ENCODE measurements around the gene C10orf53.

The C10orf53 gene

GRCh38 chr10:49682879-49683278 is 3.4 kb downstream of the C10orf53 start:
- no peak overlapping the region for H3K27ac Mint-ChIP-seq (ENCODE audit: low read depth)
- no peaks in the 10 kb centered on the region for H3K36me3 Mint-ChIP-seq (ENCODE audit: insufficient read depth)
- H3K27me3 Mint-ChIP-seq, result peaks cover 51% of the 10 kb centered on the region
- no peak for DNase-seq (ENCODE audit: low spot score in 2 of 2)
- no peak overlapping the region for H3K4me3 Mint-ChIP-seq
- ATAC-seq (replicated peaks; ENCODE audit: extremely low read depth, poor library complexity, severe bottlenecking), result no peak
- peaks cover 8% of the 10 kb centered on the region for H3K9me3 Mint-ChIP-seq
- H3K4me1 Mint-ChIP-seq, result no peaks in the 10 kb centered on the region

GRCh38 chr10:49686651-49687050 is 7.2 kb downstream of the C10orf53 start:
- Mint-ChIP-seq H3K27me3 (peaks cover 54% of the 10 kb centered on the region), H3K27ac (ENCODE audit: low read depth) (no peak overlapping the region), H3K36me3 (ENCODE audit: insufficient read depth) (no peaks in the 10 kb centered on the region), H3K9me3 (no peaks in the 10 kb centered on the region), H3K4me3 (no peak overlapping the region), H3K4me1 (no peaks in the 10 kb centered on the region)
- ATAC-seq (replicated peaks; ENCODE audit: extremely low read depth, poor library complexity, severe bottlenecking) (no peak), DNase-seq (ENCODE audit: low spot score in 2 of 2) (no peak)

GRCh38 chr10:49688261-49688846 is 8.9 kb downstream of the C10orf53 start:
- no peaks in the 10 kb centered on the region for H3K36me3 Mint-ChIP-seq (ENCODE audit: insufficient read depth)
- no peaks in the 10 kb centered on the region for H3K4me1 Mint-ChIP-seq
- H3K9me3 Mint-ChIP-seq, result no peaks in the 10 kb centered on the region
- DNase-seq (ENCODE audit: low spot score in 2 of 2) (no peak), ATAC-seq (replicated peaks; ENCODE audit: extremely low read depth, poor library complexity, severe bottlenecking) (no peak)
- no peak overlapping the region for H3K27ac Mint-ChIP-seq (ENCODE audit: low read depth)
- no peak overlapping the region for H3K4me3 Mint-ChIP-seq
- peaks cover 59% of the 10 kb centered on the region for H3K27me3 Mint-ChIP-seq

GRCh38 chr10:49688920-49689319 is 9.5 kb downstream of the C10orf53 start:
- Mint-ChIP-seq H3K36me3 (ENCODE audit: insufficient read depth) (no peaks in the 10 kb centered on the region), H3K27ac (ENCODE audit: low read depth) (no peak overlapping the region), H3K27me3 (peaks cover 65% of the 10 kb centered on the region), H3K4me1 (no peaks in the 10 kb centered on the region), H3K9me3 (no peaks in the 10 kb centered on the region), H3K4me3 (no peak overlapping the region)
- no peak for DNase-seq (ENCODE audit: low spot score in 2 of 2)
- no peak for ATAC-seq (replicated peaks; ENCODE audit: extremely low read depth, poor library complexity, severe bottlenecking)

- Mint-ChIP-seq H3K9me3 (no peaks in the 10 kb centered on the region), H3K4me1 (no peaks in the 10 kb centered on the region), H3K27ac (ENCODE audit: low read depth) (no peak overlapping the region), H3K4me3 (no peak overlapping the region), H3K36me3 (ENCODE audit: insufficient read depth) (no peaks in the 10 kb centered on the region), H3K27me3 (peaks cover 74% of the 10 kb centered on the region)
- ATAC-seq (replicated peaks; ENCODE audit: extremely low read depth, poor library complexity, severe bottlenecking), result no peak
- no peak for DNase-seq (ENCODE audit: low spot score in 2 of 2)
These were observed 10.5 kb downstream of the C10orf53 start for GRCh38 chr10:49689882-49690510.

GRCh38 chr10:49690698-49691356 is 11.4 kb downstream of the C10orf53 start:
- no peaks in the 10 kb centered on the region for H3K9me3 Mint-ChIP-seq
- no peaks in the 10 kb centered on the region for H3K36me3 Mint-ChIP-seq (ENCODE audit: insufficient read depth)
- H3K27me3 Mint-ChIP-seq, result peaks cover 74% of the 10 kb centered on the region
- H3K4me1 Mint-ChIP-seq, result no peaks in the 10 kb centered on the region
- no peak overlapping the region for H3K27ac Mint-ChIP-seq (ENCODE audit: low read depth)
- no peak overlapping the region for H3K4me3 Mint-ChIP-seq
- DNase-seq (ENCODE audit: low spot score in 2 of 2) (no peak), ATAC-seq (replicated peaks; ENCODE audit: extremely low read depth, poor library complexity, severe bottlenecking) (no peak)

- Mint-ChIP-seq H3K4me3 (no peak overlapping the region), H3K27me3 (peaks cover 81% of the 10 kb centered on the region), H3K36me3 (ENCODE audit: insufficient read depth) (no peaks in the 10 kb centered on the region), H3K27ac (ENCODE audit: low read depth) (no peak overlapping the region), H3K9me3 (no peaks in the 10 kb centered on the region), H3K4me1 (no peaks in the 10 kb centered on the region)
- DNase-seq (ENCODE audit: low spot score in 2 of 2), result no peak
- ATAC-seq (replicated peaks; ENCODE audit: extremely low read depth, poor library complexity, severe bottlenecking), result no peak
These were observed 12.1 kb downstream of the C10orf53 start for GRCh38 chr10:49691588-49691987.

- Mint-ChIP-seq H3K4me3 (no peak overlapping the region), H3K27me3 (peaks cover 78% of the 10 kb centered on the region), H3K27ac (ENCODE audit: low read depth) (no peak overlapping the region), H3K36me3 (ENCODE audit: insufficient read depth) (no peaks in the 10 kb centered on the region), H3K4me1 (no peaks in the 10 kb centered on the region), H3K9me3 (no peaks in the 10 kb centered on the region)
- ATAC-seq (replicated peaks; ENCODE audit: extremely low read depth, poor library complexity, severe bottlenecking) (no peak), DNase-seq (ENCODE audit: low spot score in 2 of 2) (no peak)
These were observed 15.0 kb downstream of the C10orf53 start for GRCh38 chr10:49694466-49694865.

GRCh38 chr10:49696311-49696710 is 16.9 kb downstream of the C10orf53 start:
- no peak overlapping the region for H3K4me3 Mint-ChIP-seq
- H3K4me1 Mint-ChIP-seq, result no peaks in the 10 kb centered on the region
- H3K36me3 Mint-ChIP-seq (ENCODE audit: insufficient read depth), result no peaks in the 10 kb centered on the region
- H3K27me3 Mint-ChIP-seq, result peaks cover 77% of the 10 kb centered on the region
- DNase-seq (ENCODE audit: low spot score in 2 of 2) (no peak), ATAC-seq (replicated peaks; ENCODE audit: extremely low read depth, poor library complexity, severe bottlenecking) (no peak)
- no peaks in the 10 kb centered on the region for H3K9me3 Mint-ChIP-seq
- no peak overlapping the region for H3K27ac Mint-ChIP-seq (ENCODE audit: low read depth)

- Mint-ChIP-seq H3K27me3 (peaks cover 80% of the 10 kb centered on the region), H3K4me3 (no peak overlapping the region), H3K27ac (ENCODE audit: low read depth) (no peak overlapping the region), H3K9me3 (no peaks in the 10 kb centered on the region), H3K4me1 (no peaks in the 10 kb centered on the region), H3K36me3 (ENCODE audit: insufficient read depth) (no peaks in the 10 kb centered on the region)
- ATAC-seq (replicated peaks; ENCODE audit: extremely low read depth, poor library complexity, severe bottlenecking) (no peak), DNase-seq (ENCODE audit: low spot score in 2 of 2) (no peak)
These were observed 19.2 kb downstream of the C10orf53 start for GRCh38 chr10:49698679-49699078.

GRCh38 chr10:49700211-49700610 is 20.8 kb downstream of the C10orf53 start:
- no peaks in the 10 kb centered on the region for H3K4me1 Mint-ChIP-seq
- no peak overlapping the region for H3K4me3 Mint-ChIP-seq
- no peaks in the 10 kb centered on the region for H3K9me3 Mint-ChIP-seq
- H3K27ac Mint-ChIP-seq (ENCODE audit: low read depth), result no peak overlapping the region
- ATAC-seq (replicated peaks; ENCODE audit: extremely low read depth, poor library complexity, severe bottlenecking), result no peak
- H3K27me3 Mint-ChIP-seq, result peaks cover 78% of the 10 kb centered on the region
- H3K36me3 Mint-ChIP-seq (ENCODE audit: insufficient read depth), result no peaks in the 10 kb centered on the region
- DNase-seq (ENCODE audit: low spot score in 2 of 2), result no peak

GRCh38 chr10:49700997-49701396 is 21.5 kb downstream of the C10orf53 start:
- ATAC-seq (replicated peaks; ENCODE audit: extremely low read depth, poor library complexity, severe bottlenecking), result no peak

GRCh38 chr10:49707585-49707984 is 28.1 kb downstream of the C10orf53 start:
- Mint-ChIP-seq H3K27ac (ENCODE audit: low read depth) (no peak overlapping the region), H3K36me3 (ENCODE audit: insufficient read depth) (no peaks in the 10 kb centered on the region), H3K9me3 (no peaks in the 10 kb centered on the region), H3K27me3 (peaks cover 56% of the 10 kb centered on the region), H3K4me1 (no peaks in the 10 kb centered on the region), H3K4me3 (no peak overlapping the region)
- DNase-seq (ENCODE audit: low spot score in 2 of 2), result no peak
- ATAC-seq (replicated peaks; ENCODE audit: extremely low read depth, poor library complexity, severe bottlenecking), result no peak

More at GRCh38 chr10:49700997-49701396, 21.5 kb downstream of the C10orf53 start:
- Mint-ChIP-seq H3K4me1 (no peaks in the 10 kb centered on the region), H3K27ac (ENCODE audit: low read depth) (no peak overlapping the region), H3K9me3 (no peaks in the 10 kb centered on the region), H3K4me3 (no peak overlapping the region), H3K36me3 (ENCODE audit: insufficient read depth) (no peaks in the 10 kb centered on the region), H3K27me3 (peaks cover 77% of the 10 kb centered on the region)
- no peak for DNase-seq (ENCODE audit: low spot score in 2 of 2)

All from central memory CD8-positive, alpha-beta T cell (primary cell).